MV-4-11 (cell line): ENCODE results near the gene GRM1.

ENCODE experiments used
- DNase-seq: peaks from one replicate; lab custom pipeline; 2025; lab: John Stamatoyannopoulos, UW

The GRM1 gene

DNA sequence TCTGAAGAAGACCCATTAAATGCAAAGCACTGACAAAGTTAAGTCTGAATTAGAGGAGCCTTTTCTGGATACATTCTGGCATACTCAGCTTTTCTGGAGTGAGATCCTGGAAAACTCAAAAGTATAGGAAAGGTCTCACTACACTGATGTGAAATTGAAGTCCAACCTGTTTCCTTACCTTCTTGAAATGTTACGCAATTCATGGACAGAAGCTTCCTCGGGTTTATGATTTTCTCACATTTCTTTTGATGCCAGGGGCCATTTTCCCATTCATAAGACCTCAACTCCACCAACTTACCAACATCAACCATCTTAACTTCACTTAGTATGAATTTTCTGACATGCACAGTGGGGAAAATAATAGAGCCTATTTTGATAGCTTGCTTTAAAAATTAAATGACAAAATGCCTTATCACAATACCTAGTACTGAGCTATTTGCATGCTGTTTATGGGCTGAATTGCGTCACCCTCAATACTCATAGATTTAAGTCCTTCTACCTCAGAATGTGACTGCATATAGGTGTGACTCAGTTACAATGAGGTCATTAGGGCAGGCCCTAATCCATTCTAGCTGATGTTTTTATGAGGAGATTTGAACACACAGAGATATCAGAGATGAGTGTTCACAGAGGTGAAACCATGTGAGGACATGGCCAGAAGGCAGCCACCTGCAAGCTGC, 441.4 kb downstream of the GRM1 start:
- no peak for DNase-seq

DNA sequence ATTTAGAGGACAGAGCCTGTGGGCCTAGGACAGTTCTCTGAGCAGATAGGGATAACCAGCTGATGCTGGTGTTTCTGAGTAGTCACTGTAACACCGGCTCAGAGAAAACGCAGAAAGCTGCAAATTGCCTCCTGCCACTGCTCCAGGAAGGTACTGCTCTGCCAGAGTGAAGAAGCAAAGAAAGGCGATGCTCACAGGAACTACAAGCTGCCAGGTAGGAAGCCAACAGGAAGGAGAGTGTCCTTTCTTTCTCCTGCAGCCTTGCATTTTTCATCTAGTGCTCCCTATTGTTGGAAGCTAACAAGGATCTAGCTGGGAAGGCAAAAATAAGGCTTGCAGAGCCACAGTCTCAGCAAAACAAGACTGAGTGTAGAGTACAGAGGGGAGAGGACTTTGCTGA, 444.1 kb downstream of the GRM1 start:
- no peak for DNase-seq

GRCh38 chr6:146481527-146481926, 452.7 kb downstream of the GRM1 start:
- DNase-seq: no peak

DNA sequence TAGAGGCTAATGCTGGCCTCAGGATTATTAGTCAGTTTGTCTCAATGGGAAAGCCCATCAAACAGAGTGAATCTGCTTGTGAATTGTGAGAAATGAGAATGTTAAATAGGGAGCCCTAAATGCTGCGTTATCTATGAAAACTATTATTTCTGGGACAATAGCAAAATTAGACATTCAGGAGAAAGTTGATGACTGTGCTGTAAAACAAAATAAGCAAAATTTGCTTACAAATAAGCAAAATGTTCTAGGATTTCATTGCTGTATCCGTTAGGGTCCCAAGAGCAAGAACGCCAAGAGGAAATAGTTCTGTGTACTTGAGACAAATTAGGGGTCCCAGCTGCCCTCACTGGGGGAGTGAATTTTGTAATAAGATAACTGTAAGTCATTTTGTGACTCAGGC, 455.5 kb downstream of the GRM1 start:
- no peak for DNase-seq
